Trophoblast cell (in vitro differentiated cells and primary cell): Measurements from ENCODE around the gene ARL8A.
"Not testable (repeated sequence)": the region's sequence is repeated elsewhere in the genome, so short reads cannot be mapped to it uniquely, and the experiment has no call there.

Source experiments
- DNase-seq, 2 donors: peaks; one replicate each; pipeline ENCODE4 v3.0.0-alpha.2; 2016
- H2AFZ ChIP-seq: 2 replicates; pipeline ENCODE4 v1.6.1; 2013; ENCODE audit warnings: low read length, moderate library complexity, mild to moderate bottlenecking; ENCODE audit not compliant: insufficient read depth, poor library complexity
- H2AK5ac ChIP-seq: 2 replicates; pipeline ENCODE4 v1.6.1; 2013; ENCODE audit warnings: mild to moderate bottlenecking, low read length
- H2BK120ac ChIP-seq: 2 replicates; pipeline ENCODE4 v1.6.1; 2013; ENCODE audit warnings: low read length, mild to moderate bottlenecking, moderate library complexity; ENCODE audit not compliant: insufficient read depth, poor library complexity
- H2BK12ac ChIP-seq: 2 replicates; pipeline ENCODE4 v1.6.1; 2013; ENCODE audit warnings: mild to moderate bottlenecking, low read length, moderate library complexity
- H2BK5ac ChIP-seq: 2 replicates; pipeline ENCODE4 v1.6.1; 2013; ENCODE audit warnings: low read length, low read depth, moderate library complexity, mild to moderate bottlenecking; ENCODE audit not compliant: poor library complexity
- H3K14ac ChIP-seq: 2 replicates; pipeline ENCODE4 v1.6.1; 2013; ENCODE audit warnings: mild to moderate bottlenecking, low read length
- H3K18ac ChIP-seq: 2 replicates; pipeline ENCODE4 v1.6.1; 2013; ENCODE audit warnings: mild to moderate bottlenecking, low read length
- H3K23ac ChIP-seq: 2 replicates; pipeline ENCODE4 v1.6.1; 2013; ENCODE audit warnings: low read length
- H3K27ac ChIP-seq: 2 replicates; pipeline ENCODE4 v1.5.1; 2013; ENCODE audit warnings: low read depth, mild to moderate bottlenecking, inconsistent platforms, low read length, moderate library complexity
- H3K27me3 ChIP-seq: 2 replicates; pipeline ENCODE4 v1.6.1; 2013; ENCODE audit warnings: inconsistent platforms, mild to moderate bottlenecking, low read length, moderate library complexity; ENCODE audit not compliant: insufficient read depth
- H3K36me3 ChIP-seq, 2 experiments: 1 replicate in 1 of 2; 2 replicates in 1 of 2; pipeline ENCODE4 v1.6.1; 2013; ENCODE audit warnings: low read length in 2 of 2, mild to moderate bottlenecking in 2 of 2, moderate library complexity in 1 of 2; ENCODE audit not compliant: insufficient read depth in 2 of 2, control insufficient read depth in 1 of 2
- H3K4ac ChIP-seq: 2 replicates; pipeline ENCODE4 v1.6.1; 2013; ENCODE audit warnings: low read depth, mild to moderate bottlenecking, low read length, moderate library complexity
- H3K4me1 ChIP-seq, 2 experiments: 1 replicate in 1 of 2; 2 replicates in 1 of 2; pipeline ENCODE4 v1.6.1; 2013; ENCODE audit warnings: low read length in 2 of 2, mild to moderate bottlenecking in 2 of 2, moderate library complexity in 1 of 2; ENCODE audit not compliant: insufficient read depth in 2 of 2, control insufficient read depth in 1 of 2
- H3K4me2 ChIP-seq: 2 replicates; pipeline ENCODE4 v1.6.1; 2013; ENCODE audit warnings: inconsistent platforms, mild to moderate bottlenecking, low read length, moderate library complexity
- H3K4me3 ChIP-seq: 2 replicates; pipeline ENCODE4 v1.5.1; 2013; ENCODE audit warnings: mild to moderate bottlenecking, low read depth, low read length, inconsistent platforms
- H3K79me1 ChIP-seq: one replicate; pipeline ENCODE4 v1.6.1; 2013; ENCODE audit warnings: low read length
- H3K79me2 ChIP-seq: 2 replicates; pipeline ENCODE4 v1.6.1; 2013; ENCODE audit warnings: low read length, mild to moderate bottlenecking; ENCODE audit not compliant: control insufficient read depth, insufficient read depth, poor library complexity
- H3K9ac ChIP-seq: 2 replicates; pipeline ENCODE4 v1.6.1; 2013; ENCODE audit warnings: mild to moderate bottlenecking, low read length
- H3K9me3 ChIP-seq: 2 replicates; pipeline ENCODE4 v1.6.1; 2013; ENCODE audit warnings: low read depth, mild to moderate bottlenecking, control low read depth, inconsistent platforms, low read length; ENCODE audit not compliant: insufficient read depth
- H4K12ac ChIP-seq: 2 replicates; pipeline ENCODE4 v1.6.1; 2013; ENCODE audit warnings: low read depth, mild to moderate bottlenecking, low read length, moderate library complexity
- H4K8ac ChIP-seq: 2 replicates; pipeline ENCODE4 v1.6.1; 2013; ENCODE audit warnings: low read depth, mild to moderate bottlenecking, low read length, moderate library complexity
- H4K91ac ChIP-seq: one replicate; pipeline ENCODE4 v1.6.1; 2013; ENCODE audit warnings: low read depth, mild to moderate bottlenecking, low read length, moderate library complexity
- WGBS: extraction: QIAGEN DNeasy Blood & Tissue Kit; methylation state at CpG from one replicate; pipeline ENCODE4 v1.1.7; 2013; ENCODE audit warnings: missing lambda C conversion rate; ENCODE audit not compliant: insufficient read length, insufficient coverage; ENCODE audit errors: extremely low coverage; 5-methylcytosine and 5-hydroxymethylcytosine counted together

Gene ARL8A

DNA sequence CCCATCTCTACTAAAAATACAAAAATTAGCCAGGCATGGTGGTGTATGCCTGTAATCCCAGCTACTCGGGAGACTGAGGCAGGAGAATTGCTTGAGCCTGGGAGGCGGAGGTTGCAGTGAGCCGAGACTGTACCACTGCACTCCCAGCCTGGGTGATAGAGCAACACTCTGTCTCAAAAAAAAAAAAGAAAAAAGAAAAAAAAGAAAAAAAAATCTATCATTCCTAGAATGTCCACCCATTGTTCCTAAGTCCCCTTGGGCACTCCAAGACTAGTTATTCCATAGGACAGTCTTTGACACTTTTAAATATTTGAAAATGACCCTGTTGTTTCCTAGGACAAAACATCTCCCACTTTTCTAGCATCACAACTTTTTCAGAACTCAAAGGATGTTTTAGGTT lies 3.1 kb downstream of the ARL8A start:
- H2BK5ac ChIP-seq, H3K4me2 ChIP-seq, H3K4me3 ChIP-seq, H3K27ac ChIP-seq, H2BK12ac ChIP-seq, H3K4ac ChIP-seq, H2AK5ac ChIP-seq, H3K27me3 ChIP-seq, H4K12ac ChIP-seq, H3K23ac ChIP-seq, H4K91ac ChIP-seq, H4K8ac ChIP-seq, H3K14ac ChIP-seq, H3K9ac ChIP-seq, H3K9me3 ChIP-seq, DNase-seq, H2AFZ ChIP-seq, H2BK120ac ChIP-seq, H3K18ac ChIP-seq: not testable (repeated sequence)
- peaks cover 13% of the 10 kb centered on the region for H3K79me2 ChIP-seq
- H3K79me1 ChIP-seq, result peaks cover 16% of the 10 kb centered on the region
- no CpG with 5 or more reads among the region's 3 CpGs for WGBS
- H3K36me3 ChIP-seq, result peaks cover 6 to 10% of the 10 kb centered on the region in 2 experiments
- peaks cover 8 to 17% of the 10 kb centered on the region in 2 experiments for H3K4me1 ChIP-seq

DNA sequence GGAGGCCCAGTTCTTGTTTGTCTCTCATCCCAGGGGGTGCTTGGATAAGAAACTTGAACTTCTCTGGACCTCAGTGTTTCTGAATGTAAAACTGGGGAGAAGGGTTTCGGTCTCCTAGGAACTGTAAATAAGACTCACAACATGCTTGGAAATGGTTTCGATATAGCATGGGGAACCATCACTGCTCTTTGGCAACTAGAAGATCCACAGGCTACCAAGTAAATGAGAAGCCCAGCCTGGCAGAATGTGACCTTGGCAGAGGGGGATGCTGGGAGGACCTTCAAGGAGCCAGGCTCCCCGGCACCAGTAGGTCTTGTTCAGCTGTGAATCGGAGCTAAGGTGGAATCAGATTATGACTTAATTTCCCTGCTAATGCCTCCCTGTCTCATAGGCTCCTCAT lies 3.7 kb downstream of the ARL8A start:
- H3K9me3 ChIP-seq, result no peaks in the 10 kb centered on the region
- H3K79me1 ChIP-seq, result peaks cover 16% of the 10 kb centered on the region
- H3K18ac ChIP-seq, result no peak overlapping the region
- no peak overlapping the region for H2AFZ ChIP-seq
- H4K91ac ChIP-seq, result no peak overlapping the region
- H3K23ac ChIP-seq, result no peak overlapping the region
- no peak overlapping the region for H2AK5ac ChIP-seq
- peaks cover 8 to 17% of the 10 kb centered on the region in 2 experiments for H3K4me1 ChIP-seq
- no peak overlapping the region for H3K9ac ChIP-seq
- H3K27ac ChIP-seq, result no peak overlapping the region
- H3K79me2 ChIP-seq, result peaks cover 13% of the 10 kb centered on the region
- no peak overlapping the region for H2BK5ac ChIP-seq
- no peak overlapping the region for H2BK12ac ChIP-seq
- H3K4me2 ChIP-seq, result no peak overlapping the region
- H4K12ac ChIP-seq, result no peak overlapping the region
- H2BK120ac ChIP-seq, result no peak overlapping the region
- peaks cover 6 to 11% of the 10 kb centered on the region in 2 experiments for H3K36me3 ChIP-seq
- no peak overlapping the region for H3K14ac ChIP-seq
- DNase-seq, result no peak
- H3K4ac ChIP-seq, result peak overlapping the region; percentile 17
- no peak overlapping the region for H3K4me3 ChIP-seq
- no peak overlapping the region for H4K8ac ChIP-seq
- no CpG with 5 or more reads among the region's 4 CpGs for WGBS
- H3K27me3 ChIP-seq, result no peaks in the 10 kb centered on the region

DNA sequence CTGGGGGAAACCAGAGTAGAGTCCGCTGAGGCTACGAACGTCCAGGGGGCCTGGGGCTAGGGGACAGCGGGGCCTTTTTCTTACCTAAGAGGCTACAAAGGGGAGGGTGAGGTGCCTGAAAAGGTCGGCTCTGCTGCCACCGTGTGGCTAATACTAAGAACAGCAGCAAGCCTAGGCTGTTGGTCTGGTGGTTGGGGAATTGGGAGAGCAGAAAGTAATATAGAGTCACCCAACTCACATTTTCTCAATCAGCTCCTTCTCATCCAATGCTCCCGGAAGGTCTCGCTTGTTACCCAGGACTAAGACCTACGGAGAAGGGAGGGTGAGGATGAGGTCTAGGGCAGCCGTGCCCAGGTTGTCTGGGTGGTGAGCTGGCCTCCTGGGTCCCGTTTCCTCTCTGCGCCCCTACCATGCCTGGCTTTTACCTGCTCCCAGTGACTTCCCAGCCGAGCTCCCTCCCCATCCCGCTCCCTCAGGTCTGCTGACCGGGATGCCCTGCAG lies 9.3 kb downstream of the ARL8A start:
- Histone ChIP-seq H4K12ac (no peak overlapping the region), H2AK5ac (no peak overlapping the region), H3K9me3 (no peaks in the 10 kb centered on the region), H3K23ac (no peak overlapping the region), H3K27ac (no peak overlapping the region), H2BK120ac (no peak overlapping the region), H3K4ac (no peak overlapping the region), H3K4me3 (no peak overlapping the region), H3K4me2 (no peak overlapping the region), H4K8ac (no peak overlapping the region), H3K27me3 (no peaks in the 10 kb centered on the region), H3K4me1 (peaks cover 13 to 15% of the 10 kb centered on the region in 2 experiments), H3K36me3 (peaks cover 22 to 34% of the 10 kb centered on the region in 2 experiments), H2BK12ac (no peak overlapping the region), H2AFZ (no peak overlapping the region), H3K9ac (no peak overlapping the region), H3K18ac (no peak overlapping the region), H3K79me1 (no peaks in the 10 kb centered on the region), H3K14ac (no peak overlapping the region), H3K79me2 (no peaks in the 10 kb centered on the region), H2BK5ac (no peak overlapping the region), H4K91ac (no peak overlapping the region)
- peak; percentile 49 to 85 for DNase-seq
- no CpG with 5 or more reads among the region's 15 CpGs for WGBS

DNA sequence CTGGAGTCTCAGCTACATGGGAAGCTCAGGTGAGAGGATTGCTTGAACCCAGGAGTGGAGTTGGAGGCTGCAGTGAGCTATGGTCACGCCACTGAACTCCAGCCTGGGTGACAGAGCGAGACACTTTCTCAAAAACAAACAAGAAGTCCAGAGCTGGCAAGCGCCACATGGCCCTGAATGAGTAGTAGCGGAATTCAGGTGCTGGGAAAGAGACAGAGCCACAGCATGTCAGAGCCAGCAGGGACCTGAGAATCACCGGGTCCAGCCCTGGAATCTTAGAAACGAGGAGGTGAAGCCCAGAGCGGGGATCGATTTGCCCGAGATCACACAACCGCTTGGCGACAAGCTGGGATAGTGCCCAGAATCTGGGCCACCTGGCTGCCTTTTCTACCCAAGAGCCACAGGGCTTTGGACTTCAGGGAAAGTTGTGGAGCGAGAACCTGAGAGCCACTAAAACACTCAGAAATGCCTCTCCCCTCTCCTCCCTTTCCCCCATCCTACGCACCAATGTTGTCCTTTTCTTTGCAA lies 9.8 kb downstream of the ARL8A start:
- no peak overlapping the region for H3K4ac ChIP-seq
- H2AFZ ChIP-seq, result no peak overlapping the region
- H3K4me3 ChIP-seq, result no peak overlapping the region
- no peak overlapping the region for H3K18ac ChIP-seq
- no peak overlapping the region for H4K12ac ChIP-seq
- no peak overlapping the region for H2BK12ac ChIP-seq
- H2AK5ac ChIP-seq, result no peak overlapping the region
- no peak overlapping the region for H4K91ac ChIP-seq
- H3K9me3 ChIP-seq, result no peaks in the 10 kb centered on the region
- H3K79me2 ChIP-seq, result no peaks in the 10 kb centered on the region
- no peak overlapping the region for H3K14ac ChIP-seq
- no peaks in the 10 kb centered on the region for H3K79me1 ChIP-seq
- no peak overlapping the region for H2BK120ac ChIP-seq
- no CpG with 5 or more reads among the region's 13 CpGs for WGBS
- no peak overlapping the region for H4K8ac ChIP-seq
- H3K4me2 ChIP-seq, result no peak overlapping the region
- H3K36me3 ChIP-seq, result peaks cover 22 to 34% of the 10 kb centered on the region in 2 experiments
- H3K27me3 ChIP-seq, result no peaks in the 10 kb centered on the region
- peaks cover 13 to 15% of the 10 kb centered on the region in 2 experiments for H3K4me1 ChIP-seq
- no peak overlapping the region for H2BK5ac ChIP-seq
- DNase-seq, result no peak
- no peak overlapping the region for H3K23ac ChIP-seq
- no peak overlapping the region for H3K9ac ChIP-seq
- H3K27ac ChIP-seq, result no peak overlapping the region
